AG10803 (cell line): ENCODE data around the gene ROBO1.

ENCODE experiments used
- DNase-seq: peaks from one replicate; pipeline ENCODE4 v3.0.0; 2010; ENCODE audit warnings: low read depth
- H3K4me3 ChIP-seq: 2 replicates; pipeline ENCODE4 v1.5.1; 2011; ENCODE audit warnings: mild to moderate bottlenecking, low read length, control low read depth
- CTCF ChIP-seq: conservative IDR thresholded peaks from 2 replicates; pipeline ENCODE4 v1.5.1; 2011; ENCODE audit warnings: mild to moderate bottlenecking, low read length, control low read depth, inconsistent platforms

The ROBO1 gene

GRCh38 chr3:79604681-79605080 lies 163.1 kb downstream of the ROBO1 start:
- no peak overlapping the region for H3K4me3 ChIP-seq
- no peak for TF ChIP-seq CTCF
- DNase-seq, result no peak

- TF ChIP-seq CTCF, result no peak
- no peak overlapping the region for H3K4me3 ChIP-seq
- no peak for DNase-seq
Observed at GRCh38 chr3:79602385-79602784, 165.4 kb downstream of the ROBO1 start.

- TF ChIP-seq CTCF, result no peak
- DNase-seq, result no peak
- no peak overlapping the region for H3K4me3 ChIP-seq
Observed at GRCh38 chr3:79598594-79598993, 169.2 kb downstream of the ROBO1 start.

- TF ChIP-seq CTCF, result no peak
- DNase-seq, result no peak
- H3K4me3 ChIP-seq, result no peak overlapping the region
Observed at GRCh38 chr3:79597709-79598108, 170.1 kb downstream of the ROBO1 start.

GRCh38 chr3:79587150-79587549 lies 180.6 kb downstream of the ROBO1 start:
- H3K4me3 ChIP-seq, result no peak overlapping the region
- no peak for TF ChIP-seq CTCF
- no peak for DNase-seq

GRCh38 chr3:79586232-79586631 lies 181.6 kb downstream of the ROBO1 start:
- TF ChIP-seq CTCF, result no peak
- DNase-seq, result no peak
- H3K4me3 ChIP-seq, result no peak overlapping the region

- DNase-seq, result no peak
- H3K4me3 ChIP-seq, result no peak overlapping the region
- TF ChIP-seq CTCF, result no peak
Observed at GRCh38 chr3:79572930-79573329, 194.9 kb downstream of the ROBO1 start.
